GM21529 (cell line): Measurements from ENCODE around the gene DPT.
"Not testable (repeated sequence)": the region's sequence is repeated elsewhere in the genome, so short reads cannot be mapped to it uniquely, and the experiment has no call there.

Source experiments
- ATAC-seq: cut with Tn5 transposase; IDR thresholded peaks from one replicate; pipeline ENCODE4 v1.9.1; 2021; ENCODE audit not compliant: unreplicated experiment

The DPT gene

GRCh38 chr1:168728473-168729404 is at the start of gene DPT:
Gene DPT, minus strand, starts transcription at chr1:168729206. Its CDS starts 32 bp downstream, at chr1:168729174.
- no peak for ATAC-seq

DNA sequence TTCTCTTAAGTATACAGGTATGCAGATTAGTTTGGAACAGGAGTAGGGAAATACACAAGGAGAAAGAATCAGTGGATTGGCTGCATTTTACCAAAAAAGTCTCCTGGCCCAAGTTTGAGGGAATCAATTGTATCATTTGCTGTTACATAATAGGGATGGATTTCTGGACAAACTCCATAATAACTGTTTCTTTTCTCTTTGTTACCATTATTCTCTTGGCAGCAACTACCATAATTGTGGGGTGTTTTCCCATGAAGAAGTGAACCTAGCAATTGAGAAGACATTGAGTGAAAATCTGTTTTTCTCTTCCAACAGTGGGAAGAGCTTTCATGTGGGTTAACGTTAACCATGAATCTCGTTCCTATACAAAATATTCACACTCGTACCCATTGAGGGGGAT is 46.4 kb upstream of the DPT start:
- no peak for ATAC-seq

GRCh38 chr1:168774241-168774640 is 45.2 kb upstream of the DPT start:
- ATAC-seq, result no peak

DNA sequence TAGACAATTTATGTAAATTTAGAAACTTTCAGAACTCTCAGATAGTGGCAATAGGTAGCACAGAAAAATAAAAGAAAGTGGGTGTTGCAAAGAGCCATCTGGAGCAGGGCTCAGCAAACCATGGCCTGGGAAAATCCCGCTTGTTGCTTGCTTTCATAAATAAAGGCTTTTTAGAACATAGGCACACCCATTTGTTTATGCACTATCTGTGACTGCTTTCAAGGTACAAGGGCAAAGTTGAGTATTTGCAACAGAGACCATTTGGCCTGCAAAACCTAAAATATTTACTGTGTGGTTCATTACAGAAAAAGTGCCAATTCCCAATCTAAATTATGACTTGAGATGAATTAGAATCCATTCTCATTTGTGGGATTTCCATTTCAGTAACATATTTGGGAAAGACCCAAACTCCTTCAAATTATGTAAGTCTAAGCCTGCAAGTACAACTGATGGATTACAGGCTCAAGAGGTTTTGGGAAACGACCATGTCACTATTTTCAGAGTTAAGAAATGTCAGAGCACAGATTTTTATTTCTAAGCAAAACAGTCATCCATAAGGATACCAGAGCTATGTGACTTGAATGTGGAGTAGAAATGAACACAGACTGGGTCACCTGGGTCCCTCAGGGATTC is 43.5 kb upstream of the DPT start:
- no peak for ATAC-seq

DNA sequence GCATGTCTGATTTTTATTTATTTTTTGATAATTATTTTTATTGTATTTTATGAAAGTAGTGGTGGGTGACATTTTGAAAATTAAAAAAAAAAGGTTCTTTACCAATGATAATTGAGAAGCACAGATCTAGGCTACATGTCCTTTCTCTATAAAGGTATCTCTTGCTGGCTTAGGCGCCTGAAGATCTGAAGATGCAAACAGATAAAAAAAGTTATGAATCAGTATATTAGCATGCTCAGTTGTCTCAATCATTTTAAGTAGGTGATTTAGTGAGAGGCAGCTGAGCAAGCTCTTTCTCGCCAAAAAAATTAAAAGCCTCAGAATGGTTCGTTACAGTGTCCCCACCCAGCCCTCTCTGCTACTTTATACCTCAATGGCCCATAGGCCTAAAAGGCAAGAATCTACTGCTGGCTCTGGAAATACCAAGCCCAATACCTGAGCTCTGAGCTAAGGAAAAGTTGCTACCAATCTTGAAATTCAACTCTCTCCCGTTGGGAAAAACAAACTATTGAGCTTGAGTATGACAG is 42.2 kb upstream of the DPT start:
- ATAC-seq, result no peak

GRCh38 chr1:168769893-168770292 is 40.9 kb upstream of the DPT start:
- ATAC-seq, result not testable (repeated sequence)

GRCh38 chr1:168767894-168768584 is 39.0 kb upstream of the DPT start:
- no peak for ATAC-seq

DNA sequence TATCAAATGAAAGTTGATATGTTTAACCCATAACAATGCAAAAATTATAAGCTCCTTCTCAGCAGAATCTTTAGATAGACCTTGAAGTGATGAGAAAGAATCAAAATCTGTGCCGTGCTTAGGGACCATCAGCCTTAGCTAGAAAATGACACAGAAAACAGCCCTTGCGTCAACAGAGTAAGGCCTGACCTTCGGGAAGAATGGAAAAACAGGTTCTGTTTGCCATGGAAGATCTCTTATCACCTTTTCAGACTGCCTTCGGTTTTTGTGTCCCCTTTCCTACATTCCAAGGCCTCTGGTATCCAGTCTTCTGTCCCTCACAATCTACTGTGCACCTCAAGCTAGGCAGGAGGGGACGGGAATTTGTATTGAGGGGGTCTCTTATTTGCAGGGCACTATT is 37.6 kb upstream of the DPT start:
- ATAC-seq, result no peak

- ATAC-seq, result no peak
Measured at GRCh38 chr1:168763031-168763430, 34.0 kb upstream of the DPT start.

DNA sequence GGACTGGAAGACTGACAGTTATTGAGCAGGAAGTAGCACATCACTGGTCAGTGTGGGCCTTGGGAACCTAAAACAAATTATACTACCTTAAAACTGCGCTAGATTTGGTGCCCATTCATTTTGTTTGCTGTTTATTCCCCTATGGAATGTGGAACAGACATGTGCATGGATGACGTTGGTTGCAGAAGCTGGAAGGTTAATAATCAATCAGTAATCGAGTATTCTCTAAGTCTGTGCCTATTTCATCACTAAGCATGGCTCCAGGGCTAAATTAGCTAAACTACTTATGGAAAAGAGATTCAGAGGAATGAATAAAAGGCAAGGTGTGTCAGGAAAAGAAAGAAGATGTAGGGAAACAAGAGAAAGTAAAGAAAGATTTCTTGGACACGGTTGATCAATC is 33.5 kb upstream of the DPT start:
- ATAC-seq, result no peak

- no peak for ATAC-seq
Measured at GRCh38 chr1:168760781-168761180, 31.8 kb upstream of the DPT start.

GRCh38 chr1:168760241-168760640 is 31.2 kb upstream of the DPT start:
- ATAC-seq, result no peak

GRCh38 chr1:168759077-168759476 is 30.1 kb upstream of the DPT start:
- no peak for ATAC-seq

- ATAC-seq, result no peak
Measured at GRCh38 chr1:168758503-168758902, 29.5 kb upstream of the DPT start.

GRCh38 chr1:168755800-168756418 is 26.9 kb upstream of the DPT start:
- no peak for ATAC-seq

- ATAC-seq, result no peak
Measured at GRCh38 chr1:168752171-168752832, 23.3 kb upstream of the DPT start.

DNA sequence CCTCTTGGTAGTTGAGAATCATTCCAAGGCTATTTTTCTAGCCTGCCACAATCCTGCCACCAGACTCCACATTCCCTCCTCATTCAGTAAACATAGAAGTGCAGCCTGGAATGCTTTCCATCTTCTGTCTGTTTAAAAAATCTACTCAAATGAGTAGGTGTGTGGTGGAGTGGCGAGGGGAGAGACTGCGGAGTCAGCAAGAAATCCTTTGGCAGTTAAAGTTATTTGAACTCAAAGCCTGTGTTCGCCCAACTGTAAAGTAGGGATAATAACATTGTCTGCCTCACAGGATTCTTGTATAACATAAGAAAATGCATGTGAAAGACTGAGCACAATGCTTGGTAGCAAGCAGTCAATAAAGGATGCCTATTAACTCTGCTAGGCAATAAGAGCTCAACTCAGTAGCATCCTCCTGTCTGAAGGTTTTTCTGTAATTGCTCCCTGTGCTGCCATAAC is 22.2 kb upstream of the DPT start:
- ATAC-seq, result no peak

- no peak for ATAC-seq
Measured at GRCh38 chr1:168742994-168743650, 14.1 kb upstream of the DPT start.

DNA sequence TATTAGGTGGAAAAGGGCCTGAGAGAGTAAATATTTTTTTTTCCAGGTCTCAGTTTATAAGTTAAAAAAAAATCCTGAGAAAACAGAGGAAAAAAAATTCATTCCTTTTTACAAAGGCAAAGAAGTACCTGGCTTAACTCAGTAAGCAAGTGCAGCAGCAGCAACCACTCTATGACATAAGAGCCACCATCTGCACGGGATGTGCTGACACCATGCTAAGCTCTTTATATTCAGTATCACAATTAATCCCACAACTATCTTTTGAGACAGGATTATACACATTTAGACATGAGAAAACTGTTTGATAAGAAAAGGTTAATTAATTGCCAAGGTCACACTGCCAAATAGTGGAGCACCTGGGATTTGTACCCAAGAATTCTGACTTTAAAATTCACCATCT is 13.4 kb upstream of the DPT start:
- no peak for ATAC-seq

DNA sequence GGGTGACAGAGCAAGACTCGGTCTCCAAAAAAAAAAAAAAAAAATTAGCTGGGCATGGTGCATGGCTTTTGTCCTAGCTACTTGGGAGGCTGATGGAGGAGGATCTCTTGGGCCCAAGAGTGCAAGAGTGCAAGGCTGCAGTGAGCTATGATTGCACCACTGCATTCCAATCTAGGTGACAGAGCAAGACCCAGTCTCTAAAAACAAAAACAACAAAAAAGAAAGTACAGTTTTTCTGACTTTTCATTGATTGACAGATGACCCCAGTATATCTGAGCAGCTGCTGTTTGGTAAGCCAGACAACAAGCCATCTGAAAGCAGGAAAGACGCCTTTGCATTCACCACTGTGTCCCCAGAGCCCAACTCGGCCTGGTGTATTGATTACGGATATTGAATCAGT is 10.9 kb upstream of the DPT start:
- no peak for ATAC-seq
